ENCODE data around the gene EMC10.

Gene EMC10

DNA sequence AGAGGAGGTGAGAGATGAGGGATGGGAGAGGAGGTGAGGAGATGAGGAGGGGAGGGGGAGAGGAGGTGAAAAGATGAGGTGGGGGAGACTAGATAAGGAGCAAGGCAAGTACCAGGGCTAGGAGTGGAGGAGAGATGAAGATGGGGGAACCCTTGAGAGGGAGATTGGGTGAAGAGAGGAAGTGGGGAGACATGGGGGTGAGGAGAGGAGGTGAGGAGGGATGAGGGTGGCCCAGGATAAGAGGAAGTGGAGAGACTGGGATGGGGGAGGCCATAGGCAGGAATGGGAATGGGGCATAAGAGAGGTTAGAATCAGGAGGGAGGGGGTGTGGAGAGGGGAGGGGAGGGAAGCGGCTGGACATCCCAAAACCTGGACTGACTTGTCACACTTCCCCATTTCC lies 16.7 kb upstream of the EMC10 start:
- H3K27me3 ChIP-seq (ENCODE audit: insufficient read depth, low read depth), result peaks cover 48% of the 10 kb centered on the region
- no peak overlapping the region for H3K9ac ChIP-seq

GRCh38 chr19:50460161-50460765 lies 16.0 kb upstream of the EMC10 start:
- no peak overlapping the region for H3K9ac ChIP-seq
- H3K79me2 ChIP-seq (ENCODE audit: insufficient read depth, low read depth), result no peaks in the 10 kb centered on the region
- no peaks in the 10 kb centered on the region for H3K4me1 ChIP-seq (ENCODE audit: low read depth, poor library complexity, severe bottlenecking)
- H3K36me3 ChIP-seq (ENCODE audit: insufficient read depth), result no peaks in the 10 kb centered on the region
- 0 out of 2 replicates have a peak overlapping the region, but pooled peaks have one; percentile 26 for H2AFZ ChIP-seq (ENCODE audit: low read depth)
- H3K4me3 ChIP-seq (IDR thresholded peaks at IDR 0.05; ENCODE audit: insufficient read depth, low read depth, low read length), result no peak overlapping the region
- no peak overlapping the region for H3K27ac ChIP-seq
- H4K20me1 ChIP-seq (ENCODE audit: insufficient read depth), result no peaks in the 10 kb centered on the region
- H3K27me3 ChIP-seq (ENCODE audit: insufficient read depth, low read depth), result peaks cover 47% of the 10 kb centered on the region
- H3K4me2 ChIP-seq, result no peak overlapping the region
- no peak for TF ChIP-seq CTCF (conservative IDR thresholded peaks at IDR 0.05; ENCODE audit: low read depth, low read length)

More for the DNA sequence above, 16.7 kb upstream of the EMC10 start:
- no peak for TF ChIP-seq CTCF (conservative IDR thresholded peaks at IDR 0.05; ENCODE audit: low read depth, low read length)
- no peaks in the 10 kb centered on the region for H4K20me1 ChIP-seq (ENCODE audit: insufficient read depth)
- H2AFZ ChIP-seq (ENCODE audit: low read depth), result no peak overlapping the region
- H3K27ac ChIP-seq, result no peak overlapping the region
- H3K36me3 ChIP-seq (ENCODE audit: insufficient read depth), result no peaks in the 10 kb centered on the region
- H3K4me2 ChIP-seq, result no peak overlapping the region
- H3K4me1 ChIP-seq (ENCODE audit: low read depth, poor library complexity, severe bottlenecking), result no peaks in the 10 kb centered on the region
- no peak overlapping the region for H3K4me3 ChIP-seq (IDR thresholded peaks at IDR 0.05; ENCODE audit: insufficient read depth, low read depth, low read length)
- H3K79me2 ChIP-seq (ENCODE audit: insufficient read depth, low read depth), result no peaks in the 10 kb centered on the region

GRCh38 chr19:50461066-50461875 lies 15.0 kb upstream of the EMC10 start:
- peaks cover 53% of the 10 kb centered on the region for H3K27me3 ChIP-seq (ENCODE audit: insufficient read depth, low read depth)
- H3K79me2 ChIP-seq (ENCODE audit: insufficient read depth, low read depth), result no peaks in the 10 kb centered on the region
- H3K27ac ChIP-seq, result no peak overlapping the region
- no peaks in the 10 kb centered on the region for H3K4me1 ChIP-seq (ENCODE audit: low read depth, poor library complexity, severe bottlenecking)
- H3K36me3 ChIP-seq (ENCODE audit: insufficient read depth), result no peaks in the 10 kb centered on the region
- no peak overlapping the region for H3K9ac ChIP-seq
- H4K20me1 ChIP-seq (ENCODE audit: insufficient read depth), result no peaks in the 10 kb centered on the region
- no peak overlapping the region for H3K4me3 ChIP-seq (IDR thresholded peaks at IDR 0.05; ENCODE audit: insufficient read depth, low read depth, low read length)
- H2AFZ ChIP-seq (ENCODE audit: low read depth), result peak overlapping the region; percentile 48; the same call in 1 of the 2 replicates
- peak; percentile 87 for TF ChIP-seq CTCF (conservative IDR thresholded peaks at IDR 0.05; ENCODE audit: low read depth, low read length)
- no peak overlapping the region for H3K4me2 ChIP-seq

DNA sequence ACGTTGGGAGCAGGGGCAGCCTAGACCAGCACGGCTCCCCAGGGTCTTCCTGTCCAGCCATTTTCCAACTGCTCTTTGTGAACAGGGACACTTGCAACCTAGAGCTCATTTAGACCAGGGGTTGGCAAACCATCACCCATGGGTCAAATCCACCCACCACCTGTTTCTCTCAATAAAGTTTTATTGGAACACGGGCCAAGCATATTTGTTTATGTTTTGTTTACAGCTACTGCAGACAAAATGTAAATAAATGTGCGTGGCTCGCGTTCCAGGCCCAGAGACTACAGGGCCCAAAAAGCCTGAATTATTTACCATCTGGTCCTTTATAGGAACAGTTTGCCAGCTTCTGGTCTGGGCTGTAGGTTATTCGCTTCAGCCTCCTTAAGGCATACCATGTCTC lies 13.3 kb upstream of the EMC10 start:
- H3K27ac ChIP-seq, result no peak overlapping the region
- H3K4me3 ChIP-seq (IDR thresholded peaks at IDR 0.05; ENCODE audit: insufficient read depth, low read depth, low read length), result no peak overlapping the region
- H3K36me3 ChIP-seq (ENCODE audit: insufficient read depth), result no peaks in the 10 kb centered on the region
- no peak overlapping the region for H3K4me2 ChIP-seq
- no peak overlapping the region for H3K9ac ChIP-seq
- no peaks in the 10 kb centered on the region for H3K4me1 ChIP-seq (ENCODE audit: low read depth, poor library complexity, severe bottlenecking)
- no peak for TF ChIP-seq CTCF (conservative IDR thresholded peaks at IDR 0.05; ENCODE audit: low read depth, low read length)
- no peaks in the 10 kb centered on the region for H3K79me2 ChIP-seq (ENCODE audit: insufficient read depth, low read depth)
- H3K27me3 ChIP-seq (ENCODE audit: insufficient read depth, low read depth), result peaks cover 50% of the 10 kb centered on the region
- H4K20me1 ChIP-seq (ENCODE audit: insufficient read depth), result no peaks in the 10 kb centered on the region
- no peak overlapping the region for H2AFZ ChIP-seq (ENCODE audit: low read depth)

Measured in KMS-11 (cell line).